Ectodermal cell (in vitro differentiated cells): ENCODE results near the gene UBTF.

Source experiments
- H3K27ac ChIP-seq: 2 replicates; pipeline ENCODE4 v1.7.0; 2013; ENCODE audit warnings: mild to moderate bottlenecking, low read depth, low read length; ENCODE audit not compliant: insufficient read depth, poor library complexity, severe bottlenecking
- H3K27me3 ChIP-seq: 2 replicates; pipeline ENCODE4 v1.7.0; 2013; ENCODE audit warnings: mild to moderate bottlenecking, low read length; ENCODE audit not compliant: insufficient read depth, control insufficient read depth, poor library complexity, severe bottlenecking
- H3K36me3 ChIP-seq: one replicate; pipeline ENCODE4 v1.7.0; 2013; ENCODE audit warnings: low read length; ENCODE audit not compliant: control insufficient read depth, insufficient read depth
- H3K4me1 ChIP-seq: one replicate; pipeline ENCODE4 v1.7.0; 2013; ENCODE audit warnings: low read length; ENCODE audit not compliant: control insufficient read depth, insufficient read depth
- H3K4me3 ChIP-seq: 2 replicates; pipeline ENCODE4 v1.7.0; 2013; ENCODE audit warnings: low read depth, low read length, control low read depth; ENCODE audit not compliant: insufficient read depth
- H3K9me3 ChIP-seq: 2 replicates; pipeline ENCODE4 v1.7.0; 2013; ENCODE audit warnings: mild to moderate bottlenecking, low read length, moderate library complexity; ENCODE audit not compliant: control insufficient read depth
- WGBS, 2 experiments: methylation state at CpG; one replicate each; pipeline ENCODE4 v1.1.7; 2013; ENCODE audit warnings: missing lambda C conversion rate in 2 of 2; 5-methylcytosine and 5-hydroxymethylcytosine counted together

UBTF gene

GRCh38 chr17:44258811-44259351 lies 39.4 kb upstream of the UBTF start:
- H3K36me3 ChIP-seq, result no peaks in the 10 kb centered on the region
- H3K4me1 ChIP-seq, result no peaks in the 10 kb centered on the region
- H3K27me3 ChIP-seq, result no peaks in the 10 kb centered on the region
- 91% methylated on average over 17 of the region's 17 CpGs for WGBS, 2 experiments
- no peak overlapping the region for H3K27ac ChIP-seq
- H3K9me3 ChIP-seq, result no peaks in the 10 kb centered on the region
- H3K4me3 ChIP-seq, result no peak overlapping the region

GRCh38 chr17:44257815-44258760 lies 38.6 kb upstream of the UBTF start:
- Histone ChIP-seq H3K27me3 (no peaks in the 10 kb centered on the region), H3K9me3 (no peaks in the 10 kb centered on the region), H3K4me1 (no peaks in the 10 kb centered on the region), H3K4me3 (no peak overlapping the region), H3K36me3 (no peaks in the 10 kb centered on the region), H3K27ac (no peak overlapping the region)
- WGBS, 2 experiments, result 93% methylated on average over 22 to 23 of the region's 23 CpGs

GRCh38 chr17:44256671-44257070 lies 37.2 kb upstream of the UBTF start:
- H3K9me3 ChIP-seq, result no peaks in the 10 kb centered on the region

GRCh38 chr17:44255915-44256314 lies 36.4 kb upstream of the UBTF start:
- Histone ChIP-seq H3K27ac (no peak overlapping the region), H3K36me3 (no peaks in the 10 kb centered on the region), H3K9me3 (no peaks in the 10 kb centered on the region), H3K27me3 (no peaks in the 10 kb centered on the region), H3K4me1 (no peaks in the 10 kb centered on the region), H3K4me3 (no peak overlapping the region)
- 85 to 93% methylated on average over 2 of the region's 2 CpGs for WGBS, 2 experiments

More at GRCh38 chr17:44256671-44257070, 37.2 kb upstream of the UBTF start:
- 92 to 95% methylated on average over 4 of the region's 4 CpGs for WGBS, 2 experiments
- H3K27me3 ChIP-seq, result no peaks in the 10 kb centered on the region
- H3K4me1 ChIP-seq, result no peaks in the 10 kb centered on the region
- H3K36me3 ChIP-seq, result no peaks in the 10 kb centered on the region
- H3K4me3 ChIP-seq, result no peak overlapping the region
- H3K27ac ChIP-seq, result no peak overlapping the region

- Histone ChIP-seq H3K27ac (no peak overlapping the region), H3K36me3 (no peaks in the 10 kb centered on the region), H3K4me3 (no peak overlapping the region), H3K4me1 (no peaks in the 10 kb centered on the region), H3K27me3 (no peaks in the 10 kb centered on the region), H3K9me3 (no peaks in the 10 kb centered on the region)
- 79 to 84% methylated on average over 10 of the region's 10 CpGs for WGBS, 2 experiments
Measured at GRCh38 chr17:44254361-44255095, 35.1 kb upstream of the UBTF start.

- WGBS, 2 experiments, result 92 to 96% methylated on average over 14 of the region's 14 CpGs
- no peaks in the 10 kb centered on the region for H3K27me3 ChIP-seq
Measured at GRCh38 chr17:44253006-44253405, 33.5 kb upstream of the UBTF start.

GRCh38 chr17:44251062-44251461 lies 31.6 kb upstream of the UBTF start:
- Histone ChIP-seq H3K4me1 (no peaks in the 10 kb centered on the region), H3K27me3 (no peaks in the 10 kb centered on the region), H3K27ac (no peak overlapping the region), H3K4me3 (no peak overlapping the region), H3K9me3 (no peaks in the 10 kb centered on the region), H3K36me3 (no peaks in the 10 kb centered on the region)
- WGBS, 2 experiments, result 93 to 96% methylated on average over 17 of the region's 17 CpGs

More at GRCh38 chr17:44253006-44253405, 33.5 kb upstream of the UBTF start:
- Histone ChIP-seq H3K9me3 (no peaks in the 10 kb centered on the region), H3K4me3 (no peak overlapping the region), H3K27ac (no peak overlapping the region), H3K4me1 (no peaks in the 10 kb centered on the region), H3K36me3 (no peaks in the 10 kb centered on the region)

GRCh38 chr17:44249501-44250246 lies 30.2 kb upstream of the UBTF start:
- Histone ChIP-seq H3K27ac (no peak overlapping the region), H3K9me3 (no peaks in the 10 kb centered on the region), H3K4me3 (no peak overlapping the region), H3K27me3 (no peaks in the 10 kb centered on the region), H3K36me3 (no peaks in the 10 kb centered on the region), H3K4me1 (no peaks in the 10 kb centered on the region)
- WGBS, 2 experiments, result 90 to 91% methylated on average over 8 to 9 of the region's 9 CpGs

GRCh38 chr17:44247876-44248736 lies 28.6 kb upstream of the UBTF start:
- H3K9me3 ChIP-seq, result no peaks in the 10 kb centered on the region
- WGBS, 2 experiments, result 94 to 96% methylated on average over 10 of the region's 10 CpGs
- H3K4me3 ChIP-seq, result no peak overlapping the region
- no peaks in the 10 kb centered on the region for H3K27me3 ChIP-seq
- no peak overlapping the region for H3K27ac ChIP-seq
- no peaks in the 10 kb centered on the region for H3K36me3 ChIP-seq
- no peaks in the 10 kb centered on the region for H3K4me1 ChIP-seq
